ENCODE data around the gene MAGEA9B.

GRCh38 chrX:149628280-149628679, 41.0 kb upstream of the MAGEA9B start:
- TF ChIP-seq EZH2 (IDR thresholded peaks at IDR 0.05; ENCODE audit: borderline replicate concordance, low read depth, low read length, severe bottlenecking) = no peak
- TF ChIP-seq, protein P1, sequence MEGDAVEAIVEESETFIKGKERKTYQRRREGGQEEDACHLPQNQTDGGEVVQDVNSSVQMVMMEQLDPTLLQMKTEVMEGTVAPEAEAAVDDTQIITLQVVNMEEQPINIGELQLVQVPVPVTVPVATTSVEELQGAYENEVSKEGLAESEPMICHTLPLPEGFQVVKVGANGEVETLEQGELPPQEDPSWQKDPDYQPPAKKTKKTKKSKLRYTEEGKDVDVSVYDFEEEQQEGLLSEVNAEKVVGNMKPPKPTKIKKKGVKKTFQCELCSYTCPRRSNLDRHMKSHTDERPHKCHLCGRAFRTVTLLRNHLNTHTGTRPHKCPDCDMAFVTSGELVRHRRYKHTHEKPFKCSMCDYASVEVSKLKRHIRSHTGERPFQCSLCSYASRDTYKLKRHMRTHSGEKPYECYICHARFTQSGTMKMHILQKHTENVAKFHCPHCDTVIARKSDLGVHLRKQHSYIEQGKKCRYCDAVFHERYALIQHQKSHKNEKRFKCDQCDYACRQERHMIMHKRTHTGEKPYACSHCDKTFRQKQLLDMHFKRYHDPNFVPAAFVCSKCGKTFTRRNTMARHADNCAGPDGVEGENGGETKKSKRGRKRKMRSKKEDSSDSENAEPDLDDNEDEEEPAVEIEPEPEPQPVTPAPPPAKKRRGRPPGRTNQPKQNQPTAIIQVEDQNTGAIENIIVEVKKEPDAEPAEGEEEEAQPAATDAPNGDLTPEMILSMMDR (IDR thresholded peaks at IDR 0.05; ENCODE audit: borderline replicate concordance, extremely low read depth, low read length, poor library complexity, severe bottlenecking) = no peak
